ENCODE data around the gene PDE6B.
"Not testable (repeated sequence)": the region's sequence is repeated elsewhere in the genome, so short reads cannot be mapped to it uniquely, and the experiment has no call there.

The PDE6B gene

DNA sequence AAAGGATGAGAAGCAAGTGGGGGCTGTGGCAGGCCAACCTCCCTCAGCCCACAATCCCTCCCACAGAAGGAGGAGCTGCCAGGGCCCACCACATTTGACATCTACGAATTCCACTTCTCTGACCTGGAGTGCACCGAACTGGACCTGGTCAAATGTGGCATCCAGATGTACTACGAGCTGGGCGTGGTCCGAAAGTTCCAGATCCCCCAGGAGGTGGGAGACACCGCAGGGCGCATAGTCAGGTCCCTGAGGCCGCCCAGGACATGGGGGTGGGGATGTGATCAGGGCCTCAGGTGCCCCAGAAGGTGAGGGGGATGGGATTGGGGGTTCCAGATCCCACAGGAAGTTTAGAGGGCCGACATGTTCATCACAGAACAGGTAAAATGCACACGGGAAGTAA, 35.0 kb downstream of the PDE6B start:
- TF ChIP-seq JUND (IDR thresholded peaks at IDR 0.05; ENCODE audit: low read depth), result no peak
- DNase-seq (ENCODE audit: low read depth in 1 of 2, low spot score in 1 of 2), result no peak
- in situ Hi-C loops (cut with HindIII; ENCODE audit: low pct_unique_long_range_greater_than_20kb, low sequenced_read_pairs), result no loop called here

DNA sequence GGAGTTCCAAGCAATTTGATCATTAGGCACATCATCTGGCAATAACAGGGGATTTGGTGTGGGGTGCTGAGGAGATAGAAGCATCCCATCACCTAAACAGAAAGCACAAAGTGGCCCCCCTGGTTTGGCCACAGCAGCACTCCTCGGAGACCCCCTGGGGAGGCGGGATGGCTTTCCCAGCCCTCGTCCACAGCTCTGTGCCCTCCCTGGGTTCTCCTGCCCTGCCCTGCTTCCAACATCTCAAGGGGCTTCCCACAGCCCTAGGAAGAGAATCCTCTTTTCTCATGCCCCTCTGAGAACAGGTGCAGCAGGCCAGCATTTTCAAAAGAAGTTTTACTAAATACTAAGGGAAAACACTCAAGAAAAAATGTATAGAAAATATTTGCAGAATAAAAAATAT, 35.9 kb downstream of the PDE6B start:
- no peak for TF ChIP-seq JUND (IDR thresholded peaks at IDR 0.05; ENCODE audit: low read depth)
- DNase-seq (ENCODE audit: low read depth in 1 of 2, low spot score in 1 of 2), result no peak
- in situ Hi-C loops (cut with HindIII; ENCODE audit: low pct_unique_long_range_greater_than_20kb, low sequenced_read_pairs), result no loop called here

DNA sequence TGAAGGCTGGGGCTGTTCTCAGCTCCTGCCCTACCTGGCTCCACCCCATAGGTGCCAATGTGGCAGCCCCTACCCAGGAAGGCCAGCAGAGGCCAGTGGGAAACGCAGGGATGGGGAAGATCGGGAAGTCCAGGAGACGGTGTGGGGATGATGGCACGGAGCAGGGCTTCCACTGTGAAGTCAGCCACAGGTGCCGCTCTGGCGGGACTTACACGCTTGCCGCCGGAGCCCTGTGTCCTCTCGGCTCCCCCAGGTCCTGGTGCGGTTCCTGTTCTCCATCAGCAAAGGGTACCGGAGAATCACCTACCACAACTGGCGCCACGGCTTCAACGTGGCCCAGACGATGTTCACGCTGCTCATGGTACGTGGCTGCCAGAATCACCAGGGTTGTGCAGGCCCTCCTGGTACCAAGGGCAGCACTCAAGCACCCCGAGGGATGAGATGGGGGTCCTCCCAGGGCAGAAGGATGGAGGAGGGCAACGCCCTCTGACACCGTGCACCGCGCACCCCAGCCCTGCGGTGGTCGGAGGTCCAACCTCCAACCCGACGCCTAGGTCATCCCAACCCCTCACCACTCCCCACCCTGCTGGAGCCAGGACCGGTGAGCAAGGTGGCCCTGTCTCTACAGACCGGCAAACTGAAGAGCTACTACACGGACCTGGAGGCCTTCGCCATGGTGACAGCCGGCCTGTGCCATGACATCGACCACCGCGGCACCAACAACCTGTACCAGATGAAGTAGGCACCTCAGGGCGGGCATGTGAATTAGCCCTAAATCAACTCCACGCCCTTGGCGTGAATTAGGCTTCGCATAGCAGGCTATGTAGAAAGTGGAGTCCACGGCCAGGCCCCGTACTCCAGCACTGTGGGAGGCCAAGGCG, 36.7 kb downstream of the PDE6B start:
- in situ Hi-C loops (cut with HindIII; ENCODE audit: low pct_unique_long_range_greater_than_20kb, low sequenced_read_pairs), result no loop called here
- TF ChIP-seq JUND (IDR thresholded peaks at IDR 0.05; ENCODE audit: low read depth), result no peak
- DNase-seq (ENCODE audit: low read depth in 1 of 2, low spot score in 1 of 2), result no peak

DNA sequence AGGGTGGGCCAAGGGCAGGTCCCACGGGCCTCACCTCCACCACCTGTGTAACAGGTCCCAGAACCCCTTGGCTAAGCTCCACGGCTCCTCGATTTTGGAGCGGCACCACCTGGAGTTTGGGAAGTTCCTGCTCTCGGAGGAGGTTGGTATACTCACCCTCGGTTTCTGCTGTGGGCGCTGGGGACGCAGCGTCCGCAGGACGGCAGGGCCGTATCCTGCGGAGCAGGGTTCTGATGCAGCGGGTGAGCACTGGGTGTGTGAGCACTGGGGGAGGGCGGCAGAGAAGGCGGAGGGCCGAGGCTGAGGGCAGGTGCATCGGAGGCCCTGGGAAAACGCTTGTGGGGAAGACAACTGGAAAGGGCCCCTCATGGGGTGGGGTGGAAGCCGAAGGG, 37.7 kb downstream of the PDE6B start:
- DNase-seq (ENCODE audit: low read depth in 1 of 2, low spot score in 1 of 2), result no peak
- no peak for TF ChIP-seq JUND (IDR thresholded peaks at IDR 0.05; ENCODE audit: low read depth)
- in situ Hi-C loops (cut with HindIII; ENCODE audit: low pct_unique_long_range_greater_than_20kb, low sequenced_read_pairs), result no loop called here

DNA sequence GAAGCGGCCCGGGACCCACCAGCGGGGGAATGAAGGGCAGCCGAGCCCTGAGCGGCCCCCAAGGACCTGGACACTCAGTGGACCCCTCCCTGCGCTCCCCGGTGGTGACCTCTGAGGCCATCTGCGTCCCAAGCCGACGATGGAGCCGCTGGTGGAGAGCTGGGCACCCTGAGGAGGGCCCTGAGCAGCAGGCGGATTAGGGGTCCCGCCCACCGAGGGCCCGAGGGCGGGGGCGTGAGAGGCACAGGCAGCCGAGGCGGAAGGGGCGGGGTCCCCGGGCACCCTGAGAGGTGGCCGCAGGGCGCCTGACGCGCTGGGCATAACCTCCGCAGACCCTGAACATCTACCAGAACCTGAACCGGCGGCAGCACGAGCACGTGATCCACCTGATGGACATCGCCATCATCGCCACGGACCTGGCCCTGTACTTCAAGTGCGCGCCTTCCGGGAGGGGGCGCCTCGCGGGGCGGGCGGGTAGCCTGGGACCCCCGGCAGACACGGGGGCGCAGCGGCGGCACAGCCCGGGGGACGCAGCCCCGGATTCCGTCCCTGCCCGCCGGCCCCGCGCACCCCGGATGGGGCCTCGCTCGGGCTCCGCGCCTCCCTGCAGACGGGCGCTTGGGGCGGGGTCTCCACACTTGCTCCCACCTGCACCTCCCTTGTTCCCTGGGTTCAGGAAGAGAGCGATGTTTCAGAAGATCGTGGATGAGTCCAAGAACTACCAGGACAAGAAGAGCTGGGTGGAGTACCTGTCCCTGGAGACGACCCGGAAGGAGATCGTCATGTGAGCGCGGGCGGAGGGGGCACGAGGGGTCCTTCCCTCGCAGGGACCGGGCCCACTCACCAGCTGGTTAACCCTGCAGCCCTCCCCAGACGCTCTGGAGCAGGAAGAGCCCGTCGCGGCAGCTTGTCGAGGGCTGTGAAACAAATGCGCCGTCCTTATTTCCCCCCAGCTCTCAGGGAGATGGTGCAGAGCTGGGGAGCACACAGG, 38.4 kb downstream of the PDE6B start:
- no peak for TF ChIP-seq JUND (IDR thresholded peaks at IDR 0.05; ENCODE audit: low read depth)
- no peak for DNase-seq (ENCODE audit: low read depth in 1 of 2, low spot score in 1 of 2)
- in situ Hi-C loops (cut with HindIII; ENCODE audit: low pct_unique_long_range_greater_than_20kb, low sequenced_read_pairs), result no loop called here

DNA sequence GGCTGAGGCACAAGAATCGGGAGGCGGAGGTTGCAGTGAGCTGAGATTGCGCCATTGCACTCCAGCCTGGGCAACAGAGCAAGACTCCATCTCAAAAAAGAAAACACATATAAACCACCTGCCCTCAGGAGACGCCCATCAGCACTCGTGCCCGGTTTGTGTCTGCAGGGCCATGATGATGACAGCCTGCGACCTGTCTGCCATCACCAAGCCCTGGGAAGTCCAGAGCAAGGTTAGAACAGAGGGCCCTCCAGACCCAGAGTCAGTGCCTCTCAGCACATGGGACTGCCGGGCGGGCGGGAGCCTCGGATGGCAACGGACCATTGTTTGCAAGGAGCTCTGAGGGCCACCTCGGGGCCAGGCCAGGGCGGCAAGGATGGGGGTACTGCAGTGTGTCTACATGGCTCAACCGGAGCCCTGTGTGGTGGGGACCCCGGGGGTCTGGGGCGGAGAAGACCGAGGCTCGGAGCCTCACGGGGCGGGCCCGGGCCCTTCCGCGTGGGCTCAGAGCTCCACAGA, 39.4 kb downstream of the PDE6B start:
- in situ Hi-C loops (cut with HindIII; ENCODE audit: low pct_unique_long_range_greater_than_20kb, low sequenced_read_pairs), result no loop called here
- no peak for DNase-seq (ENCODE audit: low read depth in 1 of 2, low spot score in 1 of 2)
- no peak for TF ChIP-seq JUND (IDR thresholded peaks at IDR 0.05; ENCODE audit: low read depth)

DNA sequence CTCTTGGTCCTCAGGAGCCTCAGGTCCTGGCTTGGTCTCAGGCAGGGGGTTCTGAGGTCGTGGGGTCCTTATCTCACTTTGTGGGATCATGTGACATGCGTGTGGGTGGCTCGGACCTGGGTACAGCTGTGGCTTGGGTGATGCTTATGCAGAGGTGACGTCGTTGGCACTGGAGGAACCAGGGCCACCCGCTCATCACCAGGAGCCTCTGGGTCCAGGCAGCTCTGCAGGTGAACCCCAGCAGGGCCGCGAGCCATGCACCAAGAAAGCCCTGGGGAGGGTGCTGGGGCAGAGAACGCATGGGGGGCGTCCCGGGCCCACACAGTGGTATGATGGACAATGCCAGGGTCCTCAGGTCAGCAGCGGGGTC, 40.0 kb downstream of the PDE6B start:
- no peak for TF ChIP-seq JUND (IDR thresholded peaks at IDR 0.05; ENCODE audit: low read depth)
- in situ Hi-C loops (cut with HindIII; ENCODE audit: low pct_unique_long_range_greater_than_20kb, low sequenced_read_pairs), result no loop called here
- no peak for DNase-seq (ENCODE audit: low read depth in 1 of 2, low spot score in 1 of 2)

DNA sequence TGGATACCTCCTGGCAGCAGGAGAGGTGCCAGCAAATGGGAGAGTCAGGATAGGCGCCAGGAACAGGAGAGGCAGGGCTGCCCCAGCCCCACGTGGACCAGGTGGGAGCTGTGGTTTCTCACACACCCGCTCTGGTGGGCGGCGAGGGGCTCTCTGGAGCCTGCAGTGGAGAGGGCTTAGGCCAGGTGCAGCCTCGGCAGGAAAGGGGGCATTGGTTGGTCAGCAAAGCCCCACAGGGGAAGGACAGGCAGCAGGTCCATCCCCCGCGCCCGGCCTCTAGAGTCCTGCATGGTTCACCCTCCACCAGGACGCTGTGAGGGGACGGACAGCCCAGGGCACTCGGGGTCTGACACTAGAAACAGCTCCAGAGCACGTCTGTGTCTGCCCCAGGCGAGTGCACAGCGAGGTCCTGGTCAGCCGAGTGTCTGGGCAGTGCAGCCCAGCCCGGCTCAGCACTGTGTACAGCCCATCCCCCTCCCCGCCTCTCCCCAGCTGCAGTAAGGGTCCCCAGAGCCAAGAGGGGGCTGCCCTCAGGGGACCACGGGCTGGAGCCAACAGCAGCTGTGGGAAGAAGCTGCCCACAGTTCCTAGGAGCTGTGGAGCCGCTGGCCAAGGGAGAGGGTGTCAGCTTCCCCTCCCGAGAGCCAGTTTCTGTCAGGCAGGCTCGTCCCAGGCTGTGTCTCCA, 40.5 kb downstream of the PDE6B start:
- TF ChIP-seq JUND (IDR thresholded peaks at IDR 0.05; ENCODE audit: low read depth), result no peak
- no peak for DNase-seq (ENCODE audit: low read depth in 1 of 2, low spot score in 1 of 2)
- in situ Hi-C loops (cut with HindIII; ENCODE audit: low pct_unique_long_range_greater_than_20kb, low sequenced_read_pairs), result no loop called here

DNA sequence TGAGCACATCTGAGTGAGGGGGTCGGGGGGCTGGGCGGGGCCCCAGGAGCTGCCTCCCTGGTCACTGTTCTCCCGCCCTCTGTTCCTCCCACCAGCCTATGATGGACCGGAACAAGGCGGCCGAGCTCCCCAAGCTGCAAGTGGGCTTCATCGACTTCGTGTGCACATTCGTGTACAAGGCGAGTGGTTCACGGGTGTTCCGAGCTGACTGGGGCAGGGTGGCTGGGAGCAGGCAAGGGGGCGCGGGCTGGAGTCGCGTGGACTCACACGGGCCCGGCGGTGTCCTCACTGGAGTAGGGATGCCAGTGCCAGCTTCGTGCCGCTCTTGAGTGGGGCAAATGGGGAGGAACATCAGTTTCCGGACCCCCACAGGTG, 41.0 kb downstream of the PDE6B start:
- TF ChIP-seq JUND (IDR thresholded peaks at IDR 0.05; ENCODE audit: low read depth), result no peak

DNA sequence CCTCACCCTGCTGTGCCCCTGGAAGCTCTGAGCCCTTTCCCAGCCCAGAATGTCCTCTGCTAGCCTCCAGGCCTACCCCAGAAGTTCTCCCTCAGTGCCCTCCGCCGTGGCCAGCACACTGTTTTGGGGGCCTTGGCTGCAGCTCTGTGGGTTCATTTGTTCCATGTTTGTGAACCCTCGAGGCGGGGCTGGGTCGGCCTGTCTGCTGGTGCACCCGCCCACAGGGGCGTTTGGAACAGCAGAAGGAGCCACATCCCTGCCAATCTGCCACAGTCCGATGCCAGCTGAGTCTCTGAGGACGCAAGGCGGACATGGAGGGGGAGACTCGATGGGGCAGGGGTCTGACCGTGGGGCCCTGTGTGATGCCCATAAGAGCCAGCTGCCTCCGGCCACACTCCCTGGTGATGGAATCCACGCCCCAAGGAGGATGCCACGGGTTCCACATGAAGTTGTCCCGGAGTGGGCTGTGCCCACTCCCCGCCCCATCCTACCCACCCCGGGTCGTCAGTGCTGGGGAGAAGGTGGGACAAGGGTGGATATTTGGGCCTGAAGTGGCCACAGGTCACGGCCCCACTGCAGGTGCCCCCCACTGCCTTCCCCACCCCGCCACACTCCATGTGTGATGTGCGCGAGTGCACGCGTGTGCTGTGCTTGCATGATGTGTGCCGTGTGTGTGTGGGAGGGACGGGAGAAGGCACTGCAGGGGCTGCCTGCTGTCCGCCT, 41.6 kb downstream of the PDE6B start:
- TF ChIP-seq JUND (IDR thresholded peaks at IDR 0.05; ENCODE audit: low read depth), result no peak
- no peak for DNase-seq (ENCODE audit: low read depth in 1 of 2, low spot score in 1 of 2)
- in situ Hi-C loops (cut with HindIII; ENCODE audit: low pct_unique_long_range_greater_than_20kb, low sequenced_read_pairs), result no loop called here

More for the DNA sequence above, 41.0 kb downstream of the PDE6B start:
- DNase-seq (ENCODE audit: low read depth in 1 of 2, low spot score in 1 of 2), result no peak
- in situ Hi-C loops (cut with HindIII; ENCODE audit: low pct_unique_long_range_greater_than_20kb, low sequenced_read_pairs), result no loop called here

DNA sequence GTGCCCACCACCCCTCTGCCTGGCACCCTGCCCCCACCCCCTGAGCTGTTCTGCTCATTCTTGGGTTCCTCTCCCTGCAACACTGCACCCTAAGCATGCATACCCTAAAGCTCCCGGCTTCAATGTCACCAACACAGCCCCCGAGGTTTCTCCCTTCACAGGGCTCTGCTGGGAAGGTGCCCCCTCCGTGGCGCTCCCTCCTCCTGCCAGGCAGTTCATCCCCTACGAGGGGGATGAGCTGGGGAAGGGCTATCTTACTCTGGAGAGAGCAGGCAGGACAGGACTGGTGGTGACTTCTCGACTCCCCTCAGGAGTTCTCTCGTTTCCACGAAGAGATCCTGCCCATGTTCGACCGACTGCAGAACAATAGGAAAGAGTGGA, 42.2 kb downstream of the PDE6B start:
- in situ Hi-C loops (cut with HindIII; ENCODE audit: low pct_unique_long_range_greater_than_20kb, low sequenced_read_pairs), result no loop called here
- no peak for DNase-seq (ENCODE audit: low read depth in 1 of 2, low spot score in 1 of 2)
- no peak for TF ChIP-seq JUND (IDR thresholded peaks at IDR 0.05; ENCODE audit: low read depth)

DNA sequence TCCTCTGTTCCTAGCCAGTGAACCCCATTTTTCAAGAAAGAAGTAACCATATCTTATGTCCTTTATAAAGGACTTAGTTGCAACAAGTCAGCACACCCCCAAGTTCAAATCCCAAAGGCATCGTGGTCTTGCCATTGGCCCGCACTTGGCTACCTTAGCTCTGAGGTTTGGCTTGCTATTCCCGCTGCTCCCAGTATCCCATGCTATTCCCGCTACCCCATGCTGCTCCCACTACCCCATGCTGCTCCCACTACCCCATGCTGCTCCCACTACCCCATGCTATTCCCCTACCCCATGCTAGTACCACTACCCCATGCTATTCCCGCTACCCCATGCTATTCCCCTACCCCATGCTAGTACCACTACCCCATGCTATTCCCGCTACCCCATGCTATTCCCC, 42.8 kb downstream of the PDE6B start:
- DNase-seq (ENCODE audit: low read depth in 1 of 2, low spot score in 1 of 2); in situ Hi-C loops (cut with HindIII; ENCODE audit: low pct_unique_long_range_greater_than_20kb, low sequenced_read_pairs): not testable (repeated sequence)

DNA sequence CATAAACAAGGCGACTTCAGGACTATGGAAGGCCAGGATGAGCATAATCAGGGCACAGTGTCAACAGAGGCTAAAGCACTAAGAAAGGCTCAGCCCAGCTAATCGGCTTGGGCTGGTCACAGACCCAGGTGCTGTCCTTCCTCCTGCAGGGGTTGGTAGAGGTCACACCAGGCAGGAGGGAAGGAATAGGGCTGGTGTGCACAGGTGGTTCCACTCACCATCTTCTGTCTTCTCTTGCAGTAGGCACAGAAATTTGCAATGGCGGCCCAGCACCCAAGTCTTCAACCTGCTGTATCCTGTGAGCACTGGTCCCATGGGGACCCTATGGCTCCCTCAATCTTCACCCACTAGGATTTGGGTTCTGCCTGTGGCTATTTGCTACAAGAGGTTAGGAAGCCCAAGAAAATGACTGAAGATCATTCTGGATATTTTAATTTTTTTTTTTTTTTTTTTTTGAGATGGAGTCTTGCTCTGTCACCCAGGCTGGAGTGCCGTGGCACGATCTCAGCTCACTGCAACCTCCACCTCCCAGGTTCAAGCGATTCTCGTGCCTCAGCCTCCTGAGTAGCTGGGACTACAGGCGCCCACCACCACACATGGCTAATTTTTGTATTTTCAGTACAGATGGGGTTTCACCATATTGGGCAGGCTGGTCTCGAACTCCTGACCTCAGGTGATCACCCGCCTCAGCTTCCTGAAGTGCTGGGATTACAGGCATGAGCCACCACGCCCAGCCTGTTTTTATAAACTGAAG, 44.6 kb downstream of the PDE6B start:
- not testable (repeated sequence) for DNase-seq (ENCODE audit: low read depth in 1 of 2, low spot score in 1 of 2)

More for the DNA sequence above, 44.6 kb downstream of the PDE6B start:
- in situ Hi-C loops (cut with HindIII; ENCODE audit: low pct_unique_long_range_greater_than_20kb, low sequenced_read_pairs), result not testable (repeated sequence)
